Fibroblast of gingiva (primary cell): Measurements from ENCODE around the gene AR.
"Not testable (repeated sequence)": the region's sequence is repeated elsewhere in the genome, so short reads cannot be mapped to it uniquely, and the experiment has no call there.

Experiments
- DNase-seq: peaks from one replicate; pipeline ENCODE4 v3.0.0-alpha.2; 2011; ENCODE audit warnings: low read depth

Gene AR

GRCh38 chrX:67624325-67624724, 80.5 kb downstream of the AR start:
- DNase-seq: no peak

- no peak for DNase-seq
These were observed 91.6 kb downstream of the AR start for GRCh38 chrX:67635424-67635823.

GRCh38 chrX:67636532-67636931, 92.7 kb downstream of the AR start:
- peak; percentile 27 for DNase-seq

- DNase-seq: not testable (repeated sequence)
These were observed 93.5 kb downstream of the AR start for GRCh38 chrX:67637293-67637692.

GRCh38 chrX:67648361-67648760, 104.5 kb downstream of the AR start:
- no peak for DNase-seq

- DNase-seq: no peak
These were observed 107.8 kb downstream of the AR start for GRCh38 chrX:67651437-67652142.

- no peak for DNase-seq
These were observed 108.7 kb downstream of the AR start for GRCh38 chrX:67652543-67652942.

- no peak for DNase-seq
These were observed 110.5 kb downstream of the AR start for GRCh38 chrX:67654301-67654700.

GRCh38 chrX:67665583-67665982, 121.8 kb downstream of the AR start:
- no peak for DNase-seq

GRCh38 chrX:67670717-67671116, 126.9 kb downstream of the AR start:
- not testable (repeated sequence) for DNase-seq

GRCh38 chrX:67673741-67674274, 130.0 kb downstream of the AR start:
- no peak for DNase-seq

GRCh38 chrX:67674741-67675140, 130.9 kb downstream of the AR start:
- no peak for DNase-seq

- DNase-seq: no peak
These were observed 140.3 kb downstream of the AR start for GRCh38 chrX:67684136-67684535.

GRCh38 chrX:67692246-67692645, 148.4 kb downstream of the AR start:
- peak; percentile 44 for DNase-seq

- no peak for DNase-seq
These were observed 150.1 kb downstream of the AR start for GRCh38 chrX:67693928-67694327.

GRCh38 chrX:67697452-67697851, 153.6 kb downstream of the AR start:
- DNase-seq: no peak

GRCh38 chrX:67700602-67701001, 156.8 kb downstream of the AR start:
- DNase-seq: no peak

- DNase-seq: no peak
These were observed 170.2 kb downstream of the AR start for GRCh38 chrX:67714004-67714403.

- DNase-seq: no peak
These were observed 173.8 kb downstream of the AR start for GRCh38 chrX:67717571-67717970.

GRCh38 chrX:67718926-67719325, 175.1 kb downstream of the AR start:
- DNase-seq: peak; percentile 1

- DNase-seq: peak; percentile 3
These were observed 176.5 kb downstream of the AR start for GRCh38 chrX:67720344-67720743.

- DNase-seq: no peak
These were observed 177.5 kb downstream of the AR start for GRCh38 chrX:67721321-67721720.

GRCh38 chrX:67723580-67724351, 179.9 kb downstream of the AR start:
- peak; percentile 1 for DNase-seq
